Liver (tissue), 9 donors: Measurements from ENCODE around the gene AK5. TPM values are rescaled to one million over a fixed set of nuclear protein-coding genes. Genes with fewer than 3 reads are reported as not detected.

Source experiments
- DNase-seq: peaks from one replicate; pipeline ENCODE4 v3.0.0-alpha.2; 2017; ENCODE audit warnings: low spot score
- H3K27ac ChIP-seq, 2 donors: one replicate each; pipeline ENCODE4 v1.7.0; 2013; ENCODE audit warnings: inconsistent platforms in 2 of 2, low read length in 2 of 2, control low read depth in 1 of 2, low read depth in 1 of 2, mild to moderate bottlenecking in 1 of 2
- H3K27me3 ChIP-seq, 4 donors: one replicate each; pipeline versions ENCODE4 v1.6.1 to v1.7.0; 2013; ENCODE audit warnings: low read length in 3 of 4, inconsistent platforms in 1 of 4, mild to moderate bottlenecking in 1 of 4, moderate library complexity in 1 of 4; ENCODE audit not compliant: control insufficient read depth in 4 of 4, insufficient read depth in 4 of 4
- H3K36me3 ChIP-seq, 4 donors: one replicate each; pipeline versions ENCODE4 v1.6.1 to v1.7.0; 2013; ENCODE audit warnings: low read length in 3 of 4, mild to moderate bottlenecking in 3 of 4, low read depth in 1 of 4, moderate library complexity in 1 of 4; ENCODE audit not compliant: control insufficient read depth in 4 of 4, insufficient read depth in 3 of 4
- H3K4me1 ChIP-seq, 4 donors: one replicate each; pipeline versions ENCODE4 v1.6.1 to v1.7.0; 2013; ENCODE audit warnings: low read length in 3 of 4, mild to moderate bottlenecking in 3 of 4, moderate library complexity in 1 of 4; ENCODE audit not compliant: control insufficient read depth in 4 of 4, insufficient read depth in 4 of 4
- H3K4me3 ChIP-seq, 3 donors: one replicate each; pipeline versions ENCODE4 v1.6.1 to v1.7.0; 2013; ENCODE audit warnings: low read length in 3 of 3, control low read depth in 1 of 3, low read depth in 1 of 3, mild to moderate bottlenecking in 1 of 3
- H3K9ac ChIP-seq, 2 donors: one replicate each; pipeline ENCODE4 v1.7.0; 2013; ENCODE audit warnings: low read length in 2 of 2, mild to moderate bottlenecking in 2 of 2, moderate library complexity in 2 of 2, control low read depth in 1 of 2, low read depth in 1 of 2
- H3K9me3 ChIP-seq, 4 donors: one replicate each; pipeline versions ENCODE4 v1.6.1 to v1.7.0; 2013; ENCODE audit warnings: low read length in 3 of 4; ENCODE audit not compliant: control insufficient read depth in 4 of 4
- ATF3 ChIP-seq: IDR thresholded peaks from 2 replicates; pipeline ENCODE4 v1.6.1; 2016; ENCODE audit warnings: antibody characterized with exemption
- CTCF ChIP-seq: fragments of 150-350 bp; IDR thresholded peaks from 2 replicates; pipeline ENCODE4 v1.5.1; 2017; ENCODE audit warnings: improper control_type of control experiment, low read depth, low read length; ENCODE audit not compliant: missing input control
- EGR1 ChIP-seq, 2 donors: IDR thresholded peaks; 2 replicates each; pipeline ENCODE4 v1.6.1; 2016 to 2018; ENCODE audit warnings: antibody characterized with exemption in 2 of 2, low read depth in 2 of 2
- FOXA1 ChIP-seq: IDR thresholded peaks from 2 replicates; pipeline ENCODE4 v1.6.1; 2016; ENCODE audit warnings: antibody characterized with exemption
- FOXA2 ChIP-seq: IDR thresholded peaks from 2 replicates; pipeline ENCODE4 v1.6.1; 2016; ENCODE audit warnings: antibody characterized with exemption
- GABPA ChIP-seq, 2 donors: IDR thresholded peaks in 1 of 2; conservative IDR thresholded peaks in 1 of 2; 2 replicates each; pipeline ENCODE4 v1.6.1; 2016; ENCODE audit warnings: antibody characterized with exemption in 2 of 2, mild to moderate bottlenecking in 1 of 2, moderate library complexity in 1 of 2
- HNF4A ChIP-seq, 2 donors: conservative IDR thresholded peaks; 2 replicates each; pipeline ENCODE4 v1.6.1; 2016; ENCODE audit warnings: antibody characterized with exemption in 2 of 2, mild to moderate bottlenecking in 2 of 2
- HNF4G ChIP-seq: IDR thresholded peaks from 2 replicates; pipeline ENCODE4 v1.6.1; 2016; ENCODE audit warnings: antibody characterized with exemption
- JUND ChIP-seq, 2 donors: IDR thresholded peaks; 2 replicates each; pipeline ENCODE4 v1.6.1; 2016; ENCODE audit warnings: antibody characterized with exemption in 2 of 2
- MAX ChIP-seq: IDR thresholded peaks from 2 replicates; pipeline ENCODE4 v1.6.1; 2016; ENCODE audit warnings: antibody characterized with exemption
- NR2F2 ChIP-seq: IDR thresholded peaks from 2 replicates; pipeline ENCODE4 v1.6.1; 2016; ENCODE audit warnings: antibody characterized with exemption
- RAD21 ChIP-seq, 2 donors: IDR thresholded peaks; 2 replicates each; pipeline ENCODE4 v1.6.1; 2016; ENCODE audit warnings: antibody characterized with exemption in 2 of 2, mild to moderate bottlenecking in 2 of 2
- REST ChIP-seq: IDR thresholded peaks from 2 replicates; pipeline ENCODE4 v1.6.1; 2016; ENCODE audit warnings: antibody characterized with exemption, mild to moderate bottlenecking
- RXRA ChIP-seq, 2 donors: IDR thresholded peaks; 2 replicates each; pipeline ENCODE4 v1.6.1; 2017 to 2018; ENCODE audit warnings: antibody characterized with exemption in 2 of 2, mild to moderate bottlenecking in 1 of 2
- SP1 ChIP-seq: IDR thresholded peaks from 2 replicates; pipeline ENCODE4 v1.6.1; 2018; ENCODE audit warnings: antibody characterized with exemption, mild to moderate bottlenecking
- TAF1 ChIP-seq: conservative IDR thresholded peaks from 2 replicates; pipeline ENCODE4 v1.6.1; 2016; ENCODE audit warnings: antibody characterized with exemption, mild to moderate bottlenecking
- YY1 ChIP-seq: IDR thresholded peaks from 2 replicates; pipeline ENCODE4 v1.6.1; 2016; ENCODE audit warnings: antibody characterized with exemption, mild to moderate bottlenecking
- ZBTB33 ChIP-seq: IDR thresholded peaks from 2 replicates; pipeline ENCODE4 v1.6.1; 2016; ENCODE audit warnings: antibody characterized with exemption
- WGBS: extraction: QIAGEN DNeasy Blood & Tissue Kit; methylation state at CpG from one replicate; pipeline ENCODE4 v1.1.7; 2013; 5-methylcytosine and 5-hydroxymethylcytosine counted together
- polyA plus RNA-seq, 2 donors: library from polyadenylated mRNA; stranded (reverse) in 1 of 2; unstranded in 1 of 2; fragments of 200-250 nt in 1 of 2; fragments of >200 nt in 1 of 2; fragmentation: Nextera tagmentation in 1 of 2; extraction: Ambion mirVana in 1 of 2; gene quantifications; one replicate each; pipeline versions ENCODE4 v1.2.1 to v1.2.3, GENCODE V29; 2013 to 2015
- total RNA-seq, 2 donors: library from RNA; depleted of rRNA; stranded (reverse); fragments of >200 nt; gene quantifications; one replicate each; pipeline ENCODE4 v1.2.3, GENCODE V29; 2014
- donor health status: healthy.
- donor health status: healthy.
- donor health status: healthy.
- donor health status: healthy.
- donor health status: healthy.

AK5 gene
- total and polyA plus RNA-seq, 4 donors = 0.12 to 0.33 (median 0.23) TPM

- Histone ChIP-seq H3K9me3 (no peaks in the 10 kb centered on the region), H3K9ac (no peak overlapping the region), H3K4me3 (no peak overlapping the region), H3K27ac (no peak overlapping the region), H3K36me3 (no peaks in the 10 kb centered on the region), H3K27me3 (no peaks in the 10 kb centered on the region), H3K4me1 (no peaks in the 10 kb centered on the region)
- WGBS = 54% methylated on average over 9 of the region's 9 CpGs
- TF ChIP-seq FOXA1 = no peak
- TF ChIP-seq FOXA2 = no peak
- TF ChIP-seq ZBTB33 = no peak
- no peak for TF ChIP-seq RAD21 (IDR thresholded peaks at IDR 0.05)
- TF ChIP-seq HNF4A (conservative IDR thresholded peaks at IDR 0.05) = no peak
- no peak for TF ChIP-seq EGR1 (IDR thresholded peaks at IDR 0.05; ENCODE audit: low read depth in 2 of 2)
- no peak for TF ChIP-seq YY1
- no peak for TF ChIP-seq CTCF
- no peak for TF ChIP-seq HNF4G
- no peak for TF ChIP-seq SP1
- no peak for TF ChIP-seq TAF1
- no peak for TF ChIP-seq RXRA (IDR thresholded peaks at IDR 0.05)
- no peak for TF ChIP-seq ATF3
- no peak for TF ChIP-seq NR2F2
- TF ChIP-seq MAX = no peak
- TF ChIP-seq REST = no peak
- no peak for TF ChIP-seq JUND (IDR thresholded peaks at IDR 0.05)
- no peak for TF ChIP-seq GABPA (IDR thresholded peaks at IDR 0.05 in 1 of 2, conservative IDR thresholded peaks at IDR 0.05 in 1 of 2)
- no peak for DNase-seq
Measured at GRCh38 chr1:77553568-77554291, 271.9 kb downstream of the AK5 start.
